ENCODE measurements around the gene NUDCD3. TPM values are rescaled to one million over a fixed set of nuclear protein-coding genes. Genes with fewer than 3 reads are reported as not detected.

NUDCD3 gene
- total and polyA plus RNA-seq, 10 donors = 21.7 to 97.9 (median 41.3) TPM

DNA sequence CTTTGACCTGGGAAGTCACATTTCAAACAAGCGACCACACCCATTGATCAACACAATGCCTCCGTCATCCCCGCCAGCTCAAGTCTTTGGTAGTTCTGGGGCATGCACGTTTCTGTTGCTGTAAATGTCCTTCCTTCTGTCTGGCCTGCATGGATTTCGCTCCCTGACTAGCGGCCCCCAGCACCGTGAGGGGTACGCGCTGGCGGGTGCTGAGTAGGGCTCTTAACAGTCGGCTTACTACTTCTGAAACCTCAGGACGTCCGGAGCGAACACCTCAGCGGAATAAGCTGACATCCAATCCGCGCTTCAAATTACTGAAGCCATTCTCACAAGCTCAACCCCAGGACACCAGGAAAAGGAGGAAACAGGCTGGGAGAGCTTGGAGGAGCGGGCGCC lies 505 bp downstream of the NUDCD3 start:
- 0 to 1% (median 0%) methylated on average over 19 of the region's 19 CpGs for WGBS, 5 donors
- intact Hi-C loops (cut with DNase I; ENCODE audit: low total_unique reads) = no loop called here
- no peaks in the 10 kb centered on the region for H3K27me3 ChIP-seq (replicated peaks in 1 of 7)
- peaks cover 23 to 59% (median 53%) of the 10 kb centered on the region in 6 donors for H3K4me1 ChIP-seq
- H3K36me3 ChIP-seq = peaks cover 0 to 9% (median 2%) of the 10 kb centered on the region in 6 donors
- DNase-seq = no peak
- peak overlapping the region; percentile 95 to 100 (median 98) for H3K27ac ChIP-seq
- H3K9me3 ChIP-seq = no peaks in the 10 kb centered on the region
- TF ChIP-seq POLR2A (IDR thresholded peaks at IDR 0.05) = no peak
- TF ChIP-seq, protein P1, sequence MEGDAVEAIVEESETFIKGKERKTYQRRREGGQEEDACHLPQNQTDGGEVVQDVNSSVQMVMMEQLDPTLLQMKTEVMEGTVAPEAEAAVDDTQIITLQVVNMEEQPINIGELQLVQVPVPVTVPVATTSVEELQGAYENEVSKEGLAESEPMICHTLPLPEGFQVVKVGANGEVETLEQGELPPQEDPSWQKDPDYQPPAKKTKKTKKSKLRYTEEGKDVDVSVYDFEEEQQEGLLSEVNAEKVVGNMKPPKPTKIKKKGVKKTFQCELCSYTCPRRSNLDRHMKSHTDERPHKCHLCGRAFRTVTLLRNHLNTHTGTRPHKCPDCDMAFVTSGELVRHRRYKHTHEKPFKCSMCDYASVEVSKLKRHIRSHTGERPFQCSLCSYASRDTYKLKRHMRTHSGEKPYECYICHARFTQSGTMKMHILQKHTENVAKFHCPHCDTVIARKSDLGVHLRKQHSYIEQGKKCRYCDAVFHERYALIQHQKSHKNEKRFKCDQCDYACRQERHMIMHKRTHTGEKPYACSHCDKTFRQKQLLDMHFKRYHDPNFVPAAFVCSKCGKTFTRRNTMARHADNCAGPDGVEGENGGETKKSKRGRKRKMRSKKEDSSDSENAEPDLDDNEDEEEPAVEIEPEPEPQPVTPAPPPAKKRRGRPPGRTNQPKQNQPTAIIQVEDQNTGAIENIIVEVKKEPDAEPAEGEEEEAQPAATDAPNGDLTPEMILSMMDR (IDR thresholded peaks at IDR 0.05 in 8 of 11, conservative IDR thresholded peaks at IDR 0.05 in 3 of 11) = no peak
- H3K4me3 ChIP-seq = peak overlapping the region; percentile 75 to 91 (median 83)

DNA sequence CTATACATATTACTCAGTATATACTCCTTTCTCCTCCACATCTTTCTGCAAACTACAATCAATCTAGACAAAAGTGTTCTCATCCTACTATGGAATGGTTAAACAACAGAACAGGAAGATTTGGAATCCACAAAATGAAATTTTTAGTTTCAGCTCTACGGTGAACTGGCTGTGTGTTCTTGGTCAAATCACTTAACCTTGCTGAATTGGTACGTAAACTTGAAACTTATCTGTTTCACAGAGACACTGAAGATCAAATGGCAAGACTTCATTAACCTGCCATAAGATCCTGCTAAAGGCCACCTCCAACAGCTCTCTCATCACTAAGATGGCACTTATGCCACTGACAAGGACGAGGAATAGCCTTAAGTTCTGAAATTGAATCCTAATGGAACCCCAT lies 1.5 kb downstream of the NUDCD3 start:
- H3K4me1 ChIP-seq = peaks cover 23 to 68% (median 60%) of the 10 kb centered on the region in 6 donors
- H3K4me3 ChIP-seq = peak overlapping the region in 6 of 8 donors; percentile 79 to 91 (median 83)
- 81 to 92% (median 91%) methylated on average over 3 of the region's 3 CpGs for WGBS, 5 donors
- TF ChIP-seq, protein P1 (IDR thresholded peaks at IDR 0.05 in 8 of 11, conservative IDR thresholded peaks at IDR 0.05 in 3 of 11) = no peak
- TF ChIP-seq POLR2A (IDR thresholded peaks at IDR 0.05) = no peak
- TF ChIP-seq POLR2AphosphoS5 (IDR thresholded peaks at IDR 0.05) = no peak
- peak overlapping the region in 2 of 8 donors; percentile 95 to 99 for H3K27ac ChIP-seq
- no peak for DNase-seq
- H3K9me3 ChIP-seq = peaks cover 0 to under 1% (median 0%) of the 10 kb centered on the region in 8 donors
- no peaks in the 10 kb centered on the region for H3K27me3 ChIP-seq (replicated peaks in 1 of 7)
- intact Hi-C loops (cut with DNase I; ENCODE audit: low total_unique reads) = no loop called here
- H3K36me3 ChIP-seq = peaks cover 0 to 19% (median 12%) of the 10 kb centered on the region in 6 donors

DNA sequence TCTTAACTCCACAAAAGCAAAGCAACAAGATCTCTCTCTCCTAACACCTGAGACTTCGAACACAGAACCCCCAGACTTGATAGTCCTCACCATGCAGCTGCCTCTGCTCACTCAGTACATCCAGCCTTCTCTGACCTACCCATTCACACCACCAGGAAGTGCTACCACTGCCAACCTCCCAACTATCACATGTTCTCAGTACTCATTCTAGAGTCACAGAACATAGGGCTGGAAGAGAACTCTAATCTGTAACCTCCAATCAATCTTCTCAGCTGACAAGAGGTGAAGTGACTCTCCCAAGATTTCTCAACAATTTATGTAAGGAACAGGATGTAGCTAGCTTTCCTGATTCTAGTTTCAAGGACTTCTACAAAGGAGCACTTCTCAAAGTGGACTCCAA lies 3.8 kb downstream of the NUDCD3 start:
- Histone ChIP-seq H3K4me3 (no peak overlapping the region), H3K4me1 (peaks cover 23 to 68% (median 61%) of the 10 kb centered on the region in 6 donors), H3K27me3 (replicated peaks in 1 of 7) (no peaks in the 10 kb centered on the region), H3K27ac (no peak overlapping the region), H3K36me3 (peaks cover 7 to 42% (median 35%) of the 10 kb centered on the region in 6 donors), H3K9me3 (peaks cover 0 to 19% (median 16%) of the 10 kb centered on the region in 8 donors)
- TF ChIP-seq POLR2A (IDR thresholded peaks at IDR 0.05) = no peak
- TF ChIP-seq POLR2AphosphoS5 (IDR thresholded peaks at IDR 0.05) = no peak
- TF ChIP-seq, protein P1 (IDR thresholded peaks at IDR 0.05 in 8 of 11, conservative IDR thresholded peaks at IDR 0.05 in 3 of 11) = no peak
- intact Hi-C loops (cut with DNase I; ENCODE audit: low total_unique reads) = no loop called here
- WGBS, 5 donors = 88 to 100% (median 94%) methylated on average over 1 of the region's 1 CpG
- no peak for DNase-seq

DNA sequence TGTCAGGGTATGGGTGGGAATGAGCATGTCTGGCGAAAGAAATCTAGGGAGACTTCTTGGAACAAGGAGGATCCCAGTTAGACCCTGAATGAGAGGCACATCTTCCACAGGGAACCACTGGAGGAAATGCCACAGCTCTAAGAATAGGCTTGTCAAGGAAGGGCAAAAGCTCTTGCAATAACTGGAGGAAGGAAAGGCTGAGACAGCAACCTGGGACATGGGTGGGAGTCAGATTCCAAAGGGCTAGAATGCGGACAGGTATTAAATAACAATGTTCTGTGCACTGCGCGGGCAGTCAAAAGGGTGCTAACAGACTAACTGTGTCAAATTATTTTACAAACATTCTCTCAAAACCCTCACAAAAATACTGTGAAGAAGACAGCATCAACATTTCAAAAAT lies 4.5 kb downstream of the NUDCD3 start:
- intact Hi-C loops (cut with DNase I; ENCODE audit: low total_unique reads) = no loop called here
- Histone ChIP-seq H3K27ac (no peak overlapping the region), H3K27me3 (replicated peaks in 1 of 7) (no peaks in the 10 kb centered on the region), H3K4me3 (no peak overlapping the region), H3K4me1 (peaks cover 18 to 64% (median 58%) of the 10 kb centered on the region in 6 donors), H3K36me3 (peaks cover 7 to 48% (median 42%) of the 10 kb centered on the region in 6 donors), H3K9me3 (peaks cover 0 to 19% (median 16%) of the 10 kb centered on the region in 8 donors)
- WGBS, 5 donors = 89 to 94% (median 92%) methylated on average over 4 of the region's 4 CpGs
- TF ChIP-seq, protein P1 (IDR thresholded peaks at IDR 0.05 in 8 of 11, conservative IDR thresholded peaks at IDR 0.05 in 3 of 11) = no peak
- TF ChIP-seq POLR2A (IDR thresholded peaks at IDR 0.05) (no peak), POLR2AphosphoS5 (IDR thresholded peaks at IDR 0.05) (no peak)
- no peak for DNase-seq
